ENCODE data around the gene TIMM23.

DNA sequence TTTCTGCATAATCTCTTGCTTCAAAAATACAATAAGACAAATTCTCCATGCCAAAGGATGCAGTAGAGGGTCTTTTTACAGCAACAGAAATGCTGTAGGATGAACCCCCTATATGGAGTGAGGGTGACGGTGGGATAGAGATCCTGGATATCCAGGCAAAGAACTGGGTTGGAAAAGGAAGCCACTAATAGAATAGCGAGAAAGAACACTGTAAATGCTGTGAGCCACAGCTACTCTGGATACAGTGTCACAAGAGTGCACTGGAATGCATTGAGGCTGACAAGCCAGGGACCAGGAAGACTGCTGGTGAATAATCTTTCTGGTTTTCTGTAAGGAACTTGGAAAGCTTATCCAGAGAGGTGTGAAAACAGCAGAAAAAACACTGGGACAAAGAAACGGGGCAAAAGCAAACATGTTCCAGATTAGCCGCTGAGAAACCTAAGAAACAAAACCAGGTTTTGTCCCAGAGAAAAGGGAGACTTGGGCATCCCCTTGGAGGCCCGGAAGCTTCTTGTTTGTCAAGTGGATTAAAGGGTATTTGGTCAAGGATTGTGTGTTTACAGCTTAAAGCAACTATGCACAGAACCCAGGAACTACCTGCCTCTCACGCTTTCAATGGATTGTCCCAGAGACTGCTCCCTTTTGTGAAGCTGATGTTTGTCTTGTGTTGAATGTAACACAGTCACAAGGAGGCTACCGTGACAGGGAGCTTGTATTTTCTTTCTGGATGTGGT is 79.9 kb downstream of the TIMM23 start:
- TF ChIP-seq, protein P1, sequence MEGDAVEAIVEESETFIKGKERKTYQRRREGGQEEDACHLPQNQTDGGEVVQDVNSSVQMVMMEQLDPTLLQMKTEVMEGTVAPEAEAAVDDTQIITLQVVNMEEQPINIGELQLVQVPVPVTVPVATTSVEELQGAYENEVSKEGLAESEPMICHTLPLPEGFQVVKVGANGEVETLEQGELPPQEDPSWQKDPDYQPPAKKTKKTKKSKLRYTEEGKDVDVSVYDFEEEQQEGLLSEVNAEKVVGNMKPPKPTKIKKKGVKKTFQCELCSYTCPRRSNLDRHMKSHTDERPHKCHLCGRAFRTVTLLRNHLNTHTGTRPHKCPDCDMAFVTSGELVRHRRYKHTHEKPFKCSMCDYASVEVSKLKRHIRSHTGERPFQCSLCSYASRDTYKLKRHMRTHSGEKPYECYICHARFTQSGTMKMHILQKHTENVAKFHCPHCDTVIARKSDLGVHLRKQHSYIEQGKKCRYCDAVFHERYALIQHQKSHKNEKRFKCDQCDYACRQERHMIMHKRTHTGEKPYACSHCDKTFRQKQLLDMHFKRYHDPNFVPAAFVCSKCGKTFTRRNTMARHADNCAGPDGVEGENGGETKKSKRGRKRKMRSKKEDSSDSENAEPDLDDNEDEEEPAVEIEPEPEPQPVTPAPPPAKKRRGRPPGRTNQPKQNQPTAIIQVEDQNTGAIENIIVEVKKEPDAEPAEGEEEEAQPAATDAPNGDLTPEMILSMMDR (conservative IDR thresholded peaks at IDR 0.05 in 1 of 2, IDR thresholded peaks at IDR 0.05 in 1 of 2; ENCODE audit: extremely low read depth in 1 of 2, insufficient read depth in 1 of 2, low read depth in 1 of 2, low read length in 2 of 2) = no peak
- no peak for TF ChIP-seq EZH2 (IDR thresholded peaks at IDR 0.05; ENCODE audit: borderline replicate concordance, low read length)

Measured in mammary epithelial cell (primary cell).